H1 (cell line): Measurements from ENCODE around the gene SMARCC2. TPM values are rescaled to one million over a fixed set of nuclear protein-coding genes. Genes with fewer than 3 reads are reported as not detected.

Source experiments
- ASH2L ChIP-seq: fragments of 200-600, 300-600 bp; sonication (generic); IDR thresholded peaks from one replicate; pipeline ENCODE4 v1.7.1; 2017; ENCODE audit warnings: low read length
- CHD2 ChIP-seq: IDR thresholded peaks from 2 replicates; pipeline ENCODE4 v1.6.1; 2012; ENCODE audit warnings: low read length, improper control_type of control experiment
- CHD7 ChIP-seq: fragments of 300-600 bp; sonication (generic); IDR thresholded peaks from 2 replicates; pipeline ENCODE4 v1.7.1; 2012; ENCODE audit warnings: low read length, moderate library complexity, mild to moderate bottlenecking, inconsistent platforms; ENCODE audit not compliant: insufficient replicate concordance
- CREB1 ChIP-seq: IDR thresholded peaks from 2 replicates; pipeline ENCODE4 v1.6.1; 2012; ENCODE audit warnings: inconsistent platforms
- SIN3A ChIP-seq, 2 experiments: IDR thresholded peaks in 1 of 2; conservative IDR thresholded peaks in 1 of 2; 2 replicates each; pipeline ENCODE4 v1.6.1; 2011 to 2012; ENCODE audit warnings: low read length in 2 of 2, improper control_type of control experiment in 1 of 2, low read depth in 1 of 2, mild to moderate bottlenecking in 1 of 2
- SIX5 ChIP-seq: IDR thresholded peaks from 2 replicates; pipeline ENCODE4 v1.6.1; 2011; ENCODE audit warnings: mild to moderate bottlenecking, low read depth, low read length
- SP2 ChIP-seq: IDR thresholded peaks from 2 replicates; pipeline ENCODE4 v1.6.1; 2012; ENCODE audit warnings: mild to moderate bottlenecking, low read length, inconsistent platforms
- TAF7 ChIP-seq: optimal IDR thresholded peaks from 2 replicates; pipeline ENCODE3; 2011; ENCODE audit warnings: low read depth, mild to moderate bottlenecking, inconsistent platforms, low read length, moderate library complexity, borderline replicate concordance
- polyA plus RNA-seq, 7 experiments: library from polyadenylated mRNA; depleted of rRNA in 3 of 7; stranded (reverse) in 5 of 7; unstranded in 2 of 7; fragments of >200 nt in 5 of 7; fragments of 200-250 nt in 2 of 7; gene quantifications; 1 replicate in 5 of 7; 2 replicates in 1 of 7; 4 replicates in 1 of 7; pipeline versions ENCODE4 v1.2.1 to v1.2.3, GENCODE V29; 2011 to 2013; ENCODE audit warnings: missing spikeins in 2 of 7, mixed read lengths in 2 of 7
- total RNA-seq: library from RNA; stranded (reverse); fragmentation: NEBNext Ultra II Directional; extraction: Animal tissue kit (Norgen Biotek cat#: 25700); gene quantifications from 2 replicates; pipeline ENCODE4 v1.2.1, GENCODE V29; 2021

SMARCC2 gene
- total and polyA plus RNA-seq, 2 of the 8 experiments (the other 6 are each of a cell fraction or from before 2014, with no cell fraction given): 33.9 to 78.5 TPM

GRCh38 chr12:56116267-56117081 is 72.8 kb downstream of the SMARCC2 start, which contains the start of gene RPL41 (continued):
- TF ChIP-seq CHD7 (no peak), ASH2L (peak; percentile 59), SP2 (no peak; the same call in 1 of the 2 replicates), SIN3A (conservative IDR thresholded peaks at IDR 0.05 in 1 of 2, IDR thresholded peaks at IDR 0.05 in 1 of 2; ENCODE audit: low read depth in 1 of 2, low read length in 2 of 2) (0 out of 4 replicates have a peak, but pooled peaks of 1 of the 2 experiments have one; percentile 20), SIX5 (peak; percentile 59), TAF7 (peak; percentile 99), CHD2 (peak; percentile 65), CREB1 (peak; percentile 93)
